Neural cell (in vitro differentiated cells): ENCODE measurements around the gene CCDC32. TPM values are rescaled to one million over a fixed set of nuclear protein-coding genes. Genes with fewer than 3 reads are reported as not detected.

Experiments used
- H2AFZ ChIP-seq: fragments of 200-600, 300-800 bp; sonication (generic), shearing (Covaris generic); 2 replicates; pipeline ENCODE4 v1.6.0; 2014; ENCODE audit warnings: low read depth, mild to moderate bottlenecking, antibody characterized with exemption, low read length, moderate library complexity
- H3F3A ChIP-seq: fragments of 200-600 bp; shearing (Covaris generic); 2 replicates; pipeline ENCODE4 v1.6.1; 2016; ENCODE audit warnings: mild to moderate bottlenecking, moderate library complexity, mixed read lengths, antibody characterized with exemption, low read length; ENCODE audit not compliant: insufficient read depth, poor library complexity, severe bottlenecking
- H3K27ac ChIP-seq: fragments of 200-600, 300-800 bp; sonication (generic), shearing (Covaris generic); 2 replicates; pipeline ENCODE4 v1.5.1; 2014; ENCODE audit warnings: mild to moderate bottlenecking, low read length, moderate library complexity
- H3K27me3 ChIP-seq: fragments of 300-800, 200-600 bp; sonication (generic), shearing (Covaris generic); 2 replicates; pipeline ENCODE4 v1.6.0; 2014; ENCODE audit warnings: mild to moderate bottlenecking, low read depth, low read length, moderate library complexity; ENCODE audit not compliant: insufficient read depth
- H3K36me3 ChIP-seq: fragments of 300-800, 200-600 bp; sonication (generic), shearing (Covaris generic); 2 replicates; pipeline ENCODE4 v1.5.1; 2014; ENCODE audit warnings: mild to moderate bottlenecking, antibody characterized with exemption, low read length, moderate library complexity; ENCODE audit not compliant: insufficient read depth
- H3K4me2 ChIP-seq: fragments of 300-800, 200-600 bp; sonication (generic), shearing (Covaris generic); 2 replicates; pipeline ENCODE4 v1.6.0; 2014; ENCODE audit warnings: mild to moderate bottlenecking, low read length
- H3K4me3 ChIP-seq: fragments of 300-800, 200-600 bp; sonication (generic), shearing (Covaris generic); 2 replicates; pipeline ENCODE4 v1.5.1; 2014; ENCODE audit warnings: mild to moderate bottlenecking, low read length, moderate library complexity
- H3K79me2 ChIP-seq: fragments of 200-600 bp; shearing (Covaris generic); replicated peaks from 2 replicates; pipeline ENCODE4 v1.6.0; 2014; ENCODE audit warnings: mild to moderate bottlenecking, low read length, moderate library complexity; ENCODE audit not compliant: insufficient read depth
- H3K9ac ChIP-seq: fragments of 300-800, 200-600 bp; sonication (generic), shearing (Covaris generic); 2 replicates; pipeline ENCODE4 v1.6.1; 2016; ENCODE audit warnings: mild to moderate bottlenecking, low read length, mixed read lengths
- H3K9me2 ChIP-seq: fragments of 200-600 bp; shearing (Covaris generic); 2 replicates; pipeline ENCODE4 v1.6.1; 2016; ENCODE audit warnings: mild to moderate bottlenecking, low read length, mixed read lengths; ENCODE audit not compliant: insufficient read depth
- H3K9me3 ChIP-seq: fragments of 200-600, 300-800 bp; sonication (generic), shearing (Covaris generic); 2 replicates; pipeline ENCODE4 v1.6.1; 2016; ENCODE audit warnings: mild to moderate bottlenecking, mixed run types, low read length, moderate library complexity, mixed read lengths
- H4K20me1 ChIP-seq: fragments of 200-600 bp; shearing (Covaris generic); 2 replicates; pipeline ENCODE4 v1.6.1; 2016; ENCODE audit warnings: mild to moderate bottlenecking, mixed run types; ENCODE audit not compliant: insufficient read depth
- EP300 ChIP-seq: fragments of 450-650 bp; conservative IDR thresholded peaks from 2 replicates; pipeline ENCODE4 v1.6.1; 2014; ENCODE audit warnings: antibody characterized with exemption, mild to moderate bottlenecking, moderate library complexity; ENCODE audit not compliant: poor library complexity, severe bottlenecking
- EZH2 ChIP-seq: fragments of 200-600, 300-800 bp; shearing (Covaris generic), sonication (generic); IDR thresholded peaks from 2 replicates; pipeline ENCODE4 v1.6.1; 2014; ENCODE audit warnings: antibody characterized with exemption, low read length, borderline replicate concordance, mild to moderate bottlenecking; ENCODE audit not compliant: insufficient read depth, poor library complexity, severe bottlenecking
- MXI1 ChIP-seq: fragments of 450-650 bp; conservative IDR thresholded peaks from 2 replicates; pipeline ENCODE4 v1.6.1; 2014; ENCODE audit warnings: antibody characterized with exemption, mild to moderate bottlenecking; ENCODE audit not compliant: poor library complexity, severe bottlenecking
- POLR2AphosphoS5 ChIP-seq: IDR thresholded peaks from 2 replicates; pipeline ENCODE4 v1.6.1; 2012
- RAD21 ChIP-seq: fragments of 450-650 bp; conservative IDR thresholded peaks from 2 replicates; pipeline ENCODE4 v1.6.1; 2014; ENCODE audit warnings: antibody characterized with exemption, mild to moderate bottlenecking, moderate library complexity
- SMC3 ChIP-seq: fragments of 450-650 bp; conservative IDR thresholded peaks from 2 replicates; pipeline ENCODE4 v1.6.1; 2014; ENCODE audit warnings: antibody characterized with exemption, mild to moderate bottlenecking, moderate library complexity; ENCODE audit not compliant: poor library complexity
- TAF1 ChIP-seq: IDR thresholded peaks from 2 replicates; pipeline ENCODE4 v1.6.1; 2012; ENCODE audit warnings: low read depth
- polyA plus RNA-seq: library from polyadenylated mRNA; depleted of rRNA; stranded (reverse); fragments of >200 nt; gene quantifications from 2 replicates; pipeline ENCODE4 v1.2.3, GENCODE V29; 2014
- TF ChIP-seq, protein P1 (sequence below): IDR thresholded peaks from 2 replicates; pipeline ENCODE4 v1.6.1; 2012; ENCODE audit warnings: borderline replicate concordance
- TF ChIP-seq, protein P2 (sequence below): fragments of 450-650 bp; IDR thresholded peaks from 2 replicates; pipeline ENCODE4 v1.5.1; 2014; ENCODE audit warnings: antibody characterized with exemption, mild to moderate bottlenecking, moderate library complexity; ENCODE audit not compliant: poor library complexity, severe bottlenecking

CCDC32 gene
- polyA plus RNA-seq, 1 donor from 2014 or later: 34.2 TPM

DNA sequence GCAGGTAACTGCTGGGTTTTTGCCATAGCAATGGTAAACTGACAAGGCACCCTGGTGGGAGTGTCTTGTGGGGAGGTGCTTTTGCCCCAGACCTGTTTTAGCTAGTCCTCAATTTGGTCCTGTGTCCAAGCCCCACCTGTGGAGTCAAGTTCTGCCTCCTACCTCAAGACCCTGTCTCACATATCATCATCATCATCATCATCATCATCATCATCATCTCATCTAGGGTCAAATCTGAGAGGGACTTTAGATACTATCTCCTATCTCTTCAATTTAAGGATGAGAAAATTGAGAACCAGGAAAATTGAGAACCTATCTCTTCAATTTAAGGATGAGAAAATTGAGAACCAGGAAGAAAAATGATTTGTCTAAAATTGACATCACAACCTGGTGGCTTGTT, 39.1 kb upstream of the CCDC32 start:
- no peaks in the 10 kb centered on the region for H4K20me1 ChIP-seq
- H3K9me3 ChIP-seq: no peaks in the 10 kb centered on the region
- H3K27me3 ChIP-seq: no peaks in the 10 kb centered on the region
- no peaks in the 10 kb centered on the region for H3K79me2 ChIP-seq
- no peak overlapping the region for H2AFZ ChIP-seq
- H3K36me3 ChIP-seq: no peaks in the 10 kb centered on the region
- H3K27ac ChIP-seq: no peak overlapping the region
- no peak overlapping the region for H3K9ac ChIP-seq
- no peaks in the 10 kb centered on the region for H3F3A ChIP-seq
- H3K4me2 ChIP-seq: no peak overlapping the region
- no peak overlapping the region for H3K4me3 ChIP-seq
- no peak for TF ChIP-seq MXI1
- no peak for TF ChIP-seq POLR2AphosphoS5
- no peak for TF ChIP-seq EP300
- TF ChIP-seq SMC3: no peak
- TF ChIP-seq TAF1: no peak
- TF ChIP-seq, protein P1, sequence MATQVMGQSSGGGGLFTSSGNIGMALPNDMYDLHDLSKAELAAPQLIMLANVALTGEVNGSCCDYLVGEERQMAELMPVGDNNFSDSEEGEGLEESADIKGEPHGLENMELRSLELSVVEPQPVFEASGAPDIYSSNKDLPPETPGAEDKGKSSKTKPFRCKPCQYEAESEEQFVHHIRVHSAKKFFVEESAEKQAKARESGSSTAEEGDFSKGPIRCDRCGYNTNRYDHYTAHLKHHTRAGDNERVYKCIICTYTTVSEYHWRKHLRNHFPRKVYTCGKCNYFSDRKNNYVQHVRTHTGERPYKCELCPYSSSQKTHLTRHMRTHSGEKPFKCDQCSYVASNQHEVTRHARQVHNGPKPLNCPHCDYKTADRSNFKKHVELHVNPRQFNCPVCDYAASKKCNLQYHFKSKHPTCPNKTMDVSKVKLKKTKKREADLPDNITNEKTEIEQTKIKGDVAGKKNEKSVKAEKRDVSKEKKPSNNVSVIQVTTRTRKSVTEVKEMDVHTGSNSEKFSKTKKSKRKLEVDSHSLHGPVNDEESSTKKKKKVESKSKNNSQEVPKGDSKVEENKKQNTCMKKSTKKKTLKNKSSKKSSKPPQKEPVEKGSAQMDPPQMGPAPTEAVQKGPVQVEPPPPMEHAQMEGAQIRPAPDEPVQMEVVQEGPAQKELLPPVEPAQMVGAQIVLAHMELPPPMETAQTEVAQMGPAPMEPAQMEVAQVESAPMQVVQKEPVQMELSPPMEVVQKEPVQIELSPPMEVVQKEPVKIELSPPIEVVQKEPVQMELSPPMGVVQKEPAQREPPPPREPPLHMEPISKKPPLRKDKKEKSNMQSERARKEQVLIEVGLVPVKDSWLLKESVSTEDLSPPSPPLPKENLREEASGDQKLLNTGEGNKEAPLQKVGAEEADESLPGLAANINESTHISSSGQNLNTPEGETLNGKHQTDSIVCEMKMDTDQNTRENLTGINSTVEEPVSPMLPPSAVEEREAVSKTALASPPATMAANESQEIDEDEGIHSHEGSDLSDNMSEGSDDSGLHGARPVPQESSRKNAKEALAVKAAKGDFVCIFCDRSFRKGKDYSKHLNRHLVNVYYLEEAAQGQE: no peak
- H3K9me2 ChIP-seq: no peaks in the 10 kb centered on the region

DNA sequence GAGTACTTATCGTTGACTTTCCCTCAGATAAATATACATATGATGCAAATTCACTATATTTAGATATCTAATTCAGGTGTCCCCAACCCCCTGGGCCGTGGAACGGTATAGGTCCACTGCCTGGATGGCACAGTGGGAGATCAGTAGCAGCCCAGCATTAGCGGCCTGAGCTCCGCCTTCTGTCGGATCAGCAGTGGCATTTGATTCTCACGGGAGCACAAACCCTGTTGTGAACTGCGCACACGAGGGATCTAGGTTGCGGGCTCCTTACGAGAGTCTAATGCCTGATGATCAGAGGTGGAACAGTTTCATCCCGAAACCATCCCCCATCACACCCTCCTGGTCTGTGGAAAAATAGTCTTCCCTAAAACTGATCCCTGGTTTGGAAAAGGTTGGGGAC, 36.1 kb upstream of the CCDC32 start:
- Histone ChIP-seq H3K27me3 (no peaks in the 10 kb centered on the region), H3K4me3 (no peak overlapping the region), H3K36me3 (no peaks in the 10 kb centered on the region), H3K9ac (no peak overlapping the region), H3F3A (no peaks in the 10 kb centered on the region), H3K79me2 (no peaks in the 10 kb centered on the region), H3K4me2 (no peak overlapping the region), H3K9me3 (no peaks in the 10 kb centered on the region), H2AFZ (no peak overlapping the region), H3K9me2 (no peaks in the 10 kb centered on the region), H4K20me1 (no peaks in the 10 kb centered on the region), H3K27ac (no peak overlapping the region)
- TF ChIP-seq, protein P2, sequence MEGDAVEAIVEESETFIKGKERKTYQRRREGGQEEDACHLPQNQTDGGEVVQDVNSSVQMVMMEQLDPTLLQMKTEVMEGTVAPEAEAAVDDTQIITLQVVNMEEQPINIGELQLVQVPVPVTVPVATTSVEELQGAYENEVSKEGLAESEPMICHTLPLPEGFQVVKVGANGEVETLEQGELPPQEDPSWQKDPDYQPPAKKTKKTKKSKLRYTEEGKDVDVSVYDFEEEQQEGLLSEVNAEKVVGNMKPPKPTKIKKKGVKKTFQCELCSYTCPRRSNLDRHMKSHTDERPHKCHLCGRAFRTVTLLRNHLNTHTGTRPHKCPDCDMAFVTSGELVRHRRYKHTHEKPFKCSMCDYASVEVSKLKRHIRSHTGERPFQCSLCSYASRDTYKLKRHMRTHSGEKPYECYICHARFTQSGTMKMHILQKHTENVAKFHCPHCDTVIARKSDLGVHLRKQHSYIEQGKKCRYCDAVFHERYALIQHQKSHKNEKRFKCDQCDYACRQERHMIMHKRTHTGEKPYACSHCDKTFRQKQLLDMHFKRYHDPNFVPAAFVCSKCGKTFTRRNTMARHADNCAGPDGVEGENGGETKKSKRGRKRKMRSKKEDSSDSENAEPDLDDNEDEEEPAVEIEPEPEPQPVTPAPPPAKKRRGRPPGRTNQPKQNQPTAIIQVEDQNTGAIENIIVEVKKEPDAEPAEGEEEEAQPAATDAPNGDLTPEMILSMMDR: no peak
- TF ChIP-seq POLR2AphosphoS5 (no peak), RAD21 (no peak), EZH2 (no peak), EP300 (no peak), TAF1 (no peak), SMC3 (no peak), MXI1 (no peak)
- TF ChIP-seq, protein P1: no peak
